Spleen (tissue), 11 donors: ENCODE results near the gene ARL15. TPM values are rescaled to one million over a fixed set of nuclear protein-coding genes. Genes with fewer than 3 reads are reported as not detected.

ENCODE experiments used
- DNase-seq: peaks from one replicate; pipeline ENCODE4 v3.0.0-alpha.2; 2020
- H3K27ac ChIP-seq, 8 donors: fragments of 200-600 bp; sonication (generic) in 7 of 8; 1 replicate in 4 of 8; 2 replicates in 4 of 8; pipeline versions ENCODE4 v1.5.0 to v1.8.0; 2016 to 2021; ENCODE audit warnings: inconsistent platforms in 4 of 8, mild to moderate bottlenecking in 4 of 8, moderate library complexity in 1 of 8
- H3K27me3 ChIP-seq, 7 donors: fragments of 200-600 bp; sonication (generic) in 6 of 7; replicated peaks in 1 of 7; 1 replicate in 4 of 7; 2 replicates in 3 of 7; pipeline versions ENCODE4 v1.5.0 to v1.8.0; 2016 to 2021; ENCODE audit warnings: inconsistent platforms in 3 of 7, mild to moderate bottlenecking in 1 of 7
- H3K36me3 ChIP-seq, 6 donors: fragments of 200-600 bp; sonication (generic) in 5 of 6; 1 replicate in 4 of 6; 2 replicates in 2 of 6; pipeline versions ENCODE4 v1.5.0 to v1.8.0; 2016 to 2021; ENCODE audit warnings: inconsistent platforms in 2 of 6
- H3K4me1 ChIP-seq, 6 donors: fragments of 200-600 bp; sonication (generic) in 5 of 6; 1 replicate in 3 of 6; 2 replicates in 3 of 6; pipeline versions ENCODE4 v1.5.0 to v1.8.0; 2016 to 2021; ENCODE audit warnings: inconsistent platforms in 3 of 6
- H3K4me3 ChIP-seq, 8 donors: fragments of 200-600 bp; sonication (generic) in 7 of 8; 1 replicate in 4 of 8; 2 replicates in 4 of 8; pipeline versions ENCODE4 v1.5.0 to v1.8.0; 2016 to 2021; ENCODE audit warnings: inconsistent platforms in 4 of 8, mild to moderate bottlenecking in 4 of 8, moderate library complexity in 2 of 8
- H3K9me3 ChIP-seq, 8 donors: fragments of 200-600 bp; sonication (generic) in 7 of 8; 1 replicate in 4 of 8; 2 replicates in 4 of 8; pipeline versions ENCODE4 v1.5.0 to v1.8.0; 2016 to 2021; ENCODE audit warnings: inconsistent platforms in 4 of 8
- CTCF ChIP-seq, 11 experiments: fragments of 200-600 bp in 7 of 11; fragments of 450-650 bp in 4 of 11; sonication (generic) in 4 of 11; IDR thresholded peaks in 8 of 11; conservative IDR thresholded peaks in 3 of 11; 1 replicate in 7 of 11; 2 replicates in 4 of 11; pipeline versions ENCODE4 v1.4.0 to v1.8.0; 2016 to 2021; ENCODE audit warnings: antibody characterized with exemption in 11 of 11, inconsistent platforms in 4 of 11, mild to moderate bottlenecking in 1 of 11
- POLR2A ChIP-seq, 3 donors: fragments of 450-650 bp; IDR thresholded peaks; one replicate each; pipeline ENCODE4 v1.5.1; 2017; ENCODE audit warnings: antibody characterized with exemption in 3 of 3, mild to moderate bottlenecking in 1 of 3
- POLR2AphosphoS5 ChIP-seq, 3 donors: sonication (generic); formaldehyde crosslinking; IDR thresholded peaks; one replicate each; pipeline ENCODE4 v1.5.1; 2017; ENCODE audit warnings: antibody characterized with exemption in 3 of 3
- WGBS, 5 donors: extraction: QIAGEN DNeasy Blood & Tissue Kit in 3 of 5; methylation state at CpG; one replicate each; pipeline versions ENCODE4 v1.1.5 to v1.1.7; 2013 to 2018; 5-methylcytosine and 5-hydroxymethylcytosine counted together
- intact Hi-C: fragments of 100-400 bp; cut with DNase I; formaldehyde crosslinking; loops from one replicate; pipeline ENCODE4 v1.15.0; 2023; ENCODE audit warnings: low total_unique reads
- polyA plus RNA-seq, 3 donors: library from polyadenylated mRNA; stranded (reverse); fragments of 200-250 nt; gene quantifications; one replicate each; pipeline ENCODE4 v1.2.1, GENCODE V29; 2013
- total RNA-seq, 7 donors: library from RNA; depleted of rRNA in 3 of 7; stranded (reverse); fragments of >200 nt in 3 of 7; fragmentation: NEBNext Ultra II Directional in 4 of 7; extraction: Animal tissue kit (Norgen Biotek cat#: 25700) in 4 of 7; gene quantifications; one replicate each; pipeline versions ENCODE4 v1.1.0 to v1.2.1, GENCODE V29; 2016 to 2021
- donor health status: healthy with polysubstance abuse.
- donor health status: DM: no; HTN: no; CAD: no; lungs with moderate emphysema.
- donor health status: DM: no; HTN: no; CAD: no.
- donor health status: Bipolar disorder and iron deficiency.
- donor health status: healthy.
- donor health status: DM: no; HTN: no; CAD: no.
- donor health status: DM: yes; HTN: yes; CAD: no.

ARL15 gene
- total and polyA plus RNA-seq, 10 donors = 6.3 to 70.2 (median 37.1) TPM

- Histone ChIP-seq H3K27ac (no peak overlapping the region), H3K4me3 (no peak overlapping the region), H3K27me3 (no peaks in the 10 kb centered on the region), H3K36me3 (peaks cover 0 to 6% (median 0%) of the 10 kb centered on the region in 6 donors), H3K4me1 (no peaks in the 10 kb centered on the region), H3K9me3 (no peaks in the 10 kb centered on the region)
- DNase-seq = no peak
- no peak for TF ChIP-seq CTCF (IDR thresholded peaks at IDR 0.05 in 8 of 11, conservative IDR thresholded peaks at IDR 0.05 in 3 of 11)
- TF ChIP-seq POLR2A (IDR thresholded peaks at IDR 0.05) = no peak
- TF ChIP-seq POLR2AphosphoS5 (IDR thresholded peaks at IDR 0.05) = no peak
- 64 to 74% (median 68%) methylated on average over 1 of the region's 1 CpG for WGBS, 5 donors
- intact Hi-C loops = no loop called here
Observed at GRCh38 chr5:54090495-54091120, 219.8 kb downstream of the ARL15 start.

- WGBS, 5 donors = 93 to 98% (median 95%) methylated on average over 2 of the region's 2 CpGs
- Histone ChIP-seq H3K27me3 (no peaks in the 10 kb centered on the region), H3K4me1 (no peaks in the 10 kb centered on the region), H3K36me3 (peaks cover 0 to 6% (median 0%) of the 10 kb centered on the region in 6 donors), H3K4me3 (no peak overlapping the region), H3K27ac (no peak overlapping the region), H3K9me3 (no peaks in the 10 kb centered on the region)
- intact Hi-C loops = no loop called here
- no peak for DNase-seq
- TF ChIP-seq CTCF (IDR thresholded peaks at IDR 0.05 in 8 of 11, conservative IDR thresholded peaks at IDR 0.05 in 3 of 11) (no peak), POLR2AphosphoS5 (IDR thresholded peaks at IDR 0.05) (no peak), POLR2A (IDR thresholded peaks at IDR 0.05) (no peak)
Observed at GRCh38 chr5:54088081-54088480, 222.3 kb downstream of the ARL15 start.

GRCh38 chr5:54087436-54087835, 222.9 kb downstream of the ARL15 start:
- H3K27me3 ChIP-seq = no peaks in the 10 kb centered on the region
- TF ChIP-seq CTCF (IDR thresholded peaks at IDR 0.05 in 8 of 11, conservative IDR thresholded peaks at IDR 0.05 in 3 of 11) (no peak), POLR2A (IDR thresholded peaks at IDR 0.05) (no peak), POLR2AphosphoS5 (IDR thresholded peaks at IDR 0.05) (no peak)
- WGBS, 5 donors = 89 to 96% (median 91%) methylated on average over 2 of the region's 2 CpGs
- H3K27ac ChIP-seq = no peak overlapping the region
- H3K9me3 ChIP-seq = no peaks in the 10 kb centered on the region
- no peak overlapping the region for H3K4me3 ChIP-seq
- DNase-seq = no peak
- intact Hi-C loops = no loop called here
- H3K4me1 ChIP-seq = no peaks in the 10 kb centered on the region
- H3K36me3 ChIP-seq = peaks cover 0 to 6% (median 0%) of the 10 kb centered on the region in 6 donors

- WGBS, 5 donors = 91 to 100% (median 93%) methylated on average over 2 of the region's 2 CpGs
- Histone ChIP-seq H3K27me3 (no peaks in the 10 kb centered on the region), H3K4me3 (no peak overlapping the region), H3K27ac (no peak overlapping the region), H3K36me3 (no peaks in the 10 kb centered on the region), H3K9me3 (peaks cover 0 to 5% (median 0%) of the 10 kb centered on the region in 8 donors), H3K4me1 (no peaks in the 10 kb centered on the region)
- intact Hi-C loops = no loop called here
- TF ChIP-seq POLR2A (IDR thresholded peaks at IDR 0.05) = no peak
- TF ChIP-seq POLR2AphosphoS5 (IDR thresholded peaks at IDR 0.05) = no peak
- TF ChIP-seq CTCF (IDR thresholded peaks at IDR 0.05 in 8 of 11, conservative IDR thresholded peaks at IDR 0.05 in 3 of 11) = no peak
- no peak for DNase-seq
Observed at GRCh38 chr5:54086191-54086590, 224.2 kb downstream of the ARL15 start.
